Fibroblast of the aortic adventitia (primary cell): ENCODE data around the gene RNF11. TPM values are rescaled to one million over a fixed set of nuclear protein-coding genes. Genes with fewer than 3 reads are reported as not detected.

ENCODE experiments used
- DNase-seq: peaks from one replicate; pipeline ENCODE4 v3.0.0-alpha.2; 2010; ENCODE audit warnings: low read depth
- H3K4me3 ChIP-seq: 2 replicates; pipeline ENCODE4 v1.5.1; 2011; ENCODE audit warnings: low read depth, mild to moderate bottlenecking, control low read depth, low read length, moderate library complexity
- total RNA-seq: library from RNA; depleted of rRNA; stranded (reverse); fragments of >200 nt; gene quantifications from 2 replicates; pipeline ENCODE4 v1.2.3, GENCODE V29; 2012; ENCODE audit warnings: low replicate concordance
- TF ChIP-seq, protein P1 (sequence below): IDR thresholded peaks from 2 replicates; pipeline ENCODE4 v1.5.1; 2011; ENCODE audit warnings: mild to moderate bottlenecking, low read length, control low read depth, inconsistent platforms; ENCODE audit not compliant: insufficient read depth

RNF11 gene
- total RNA-seq, 1 donor, result 112 TPM

DNA sequence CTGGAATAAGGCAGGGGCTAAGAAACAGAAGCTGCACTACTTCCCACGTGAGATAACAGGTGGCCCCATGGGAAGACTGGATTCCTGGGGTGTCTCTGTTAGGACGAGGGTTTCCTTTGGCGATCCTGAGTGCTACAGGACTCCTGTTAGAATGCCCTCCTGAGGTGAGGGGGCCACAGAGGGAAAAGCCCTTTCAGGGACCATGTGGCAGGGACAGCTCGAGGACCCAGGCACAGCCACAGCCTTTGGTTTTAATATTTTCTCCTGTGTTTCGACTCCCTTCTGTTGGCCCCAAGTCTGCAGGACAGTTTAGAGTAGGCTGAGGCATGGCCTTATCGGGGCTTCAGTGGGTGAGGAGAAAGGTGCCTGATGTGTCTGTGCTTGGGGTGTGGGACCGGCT is 81.7 kb downstream of the RNF11 start:
- H3K4me3 ChIP-seq, result no peak overlapping the region
- TF ChIP-seq, protein P1, sequence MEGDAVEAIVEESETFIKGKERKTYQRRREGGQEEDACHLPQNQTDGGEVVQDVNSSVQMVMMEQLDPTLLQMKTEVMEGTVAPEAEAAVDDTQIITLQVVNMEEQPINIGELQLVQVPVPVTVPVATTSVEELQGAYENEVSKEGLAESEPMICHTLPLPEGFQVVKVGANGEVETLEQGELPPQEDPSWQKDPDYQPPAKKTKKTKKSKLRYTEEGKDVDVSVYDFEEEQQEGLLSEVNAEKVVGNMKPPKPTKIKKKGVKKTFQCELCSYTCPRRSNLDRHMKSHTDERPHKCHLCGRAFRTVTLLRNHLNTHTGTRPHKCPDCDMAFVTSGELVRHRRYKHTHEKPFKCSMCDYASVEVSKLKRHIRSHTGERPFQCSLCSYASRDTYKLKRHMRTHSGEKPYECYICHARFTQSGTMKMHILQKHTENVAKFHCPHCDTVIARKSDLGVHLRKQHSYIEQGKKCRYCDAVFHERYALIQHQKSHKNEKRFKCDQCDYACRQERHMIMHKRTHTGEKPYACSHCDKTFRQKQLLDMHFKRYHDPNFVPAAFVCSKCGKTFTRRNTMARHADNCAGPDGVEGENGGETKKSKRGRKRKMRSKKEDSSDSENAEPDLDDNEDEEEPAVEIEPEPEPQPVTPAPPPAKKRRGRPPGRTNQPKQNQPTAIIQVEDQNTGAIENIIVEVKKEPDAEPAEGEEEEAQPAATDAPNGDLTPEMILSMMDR, result no peak
- no peak for DNase-seq

DNA sequence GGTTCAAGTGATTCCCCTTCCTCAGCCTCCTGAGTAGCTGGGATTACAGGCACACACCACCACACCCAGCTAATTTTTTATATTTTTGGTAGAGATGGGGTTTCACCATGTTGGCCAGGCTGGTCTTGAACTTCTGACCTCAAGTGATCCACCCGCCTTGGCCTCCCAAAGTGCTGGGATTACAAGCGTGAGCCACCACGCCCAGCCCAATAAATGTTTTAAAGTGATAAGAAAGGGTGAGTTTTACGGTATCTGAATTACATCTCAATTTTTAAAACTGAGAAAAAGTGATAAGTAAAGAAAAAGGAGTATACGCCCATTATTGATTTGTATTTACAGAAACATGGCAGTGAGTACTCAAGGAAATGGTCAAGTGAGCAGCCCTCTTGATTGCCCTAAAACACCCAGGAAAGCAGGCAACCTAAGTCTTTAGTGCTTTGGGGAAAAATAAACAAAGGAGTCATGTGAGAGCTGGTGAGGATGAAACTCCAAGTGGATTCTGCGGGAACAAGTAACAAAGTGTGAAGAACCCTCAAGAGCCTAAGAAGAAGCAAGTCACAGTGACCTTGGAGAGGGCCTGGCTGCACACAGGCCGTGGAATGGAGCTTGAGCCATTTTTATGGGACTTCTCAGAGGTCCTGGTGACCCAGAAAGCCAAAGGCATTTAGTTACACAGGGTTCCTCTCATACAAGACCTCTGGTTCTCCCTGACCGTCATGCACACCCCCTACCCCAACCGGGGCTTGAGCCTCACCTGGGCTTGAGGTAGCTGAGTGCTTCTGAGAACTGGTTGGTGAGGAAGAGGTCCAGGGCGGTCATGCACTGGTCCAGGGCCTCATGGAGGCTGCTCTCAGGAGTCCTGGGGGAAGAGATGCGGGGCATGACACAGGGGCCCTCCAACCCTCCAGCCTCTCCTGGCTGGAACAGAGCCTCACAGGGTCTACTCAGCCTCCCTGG is 85.2 kb downstream of the RNF11 start:
- TF ChIP-seq, protein P1, result no peak
- no peak overlapping the region for H3K4me3 ChIP-seq
- no peak for DNase-seq

DNA sequence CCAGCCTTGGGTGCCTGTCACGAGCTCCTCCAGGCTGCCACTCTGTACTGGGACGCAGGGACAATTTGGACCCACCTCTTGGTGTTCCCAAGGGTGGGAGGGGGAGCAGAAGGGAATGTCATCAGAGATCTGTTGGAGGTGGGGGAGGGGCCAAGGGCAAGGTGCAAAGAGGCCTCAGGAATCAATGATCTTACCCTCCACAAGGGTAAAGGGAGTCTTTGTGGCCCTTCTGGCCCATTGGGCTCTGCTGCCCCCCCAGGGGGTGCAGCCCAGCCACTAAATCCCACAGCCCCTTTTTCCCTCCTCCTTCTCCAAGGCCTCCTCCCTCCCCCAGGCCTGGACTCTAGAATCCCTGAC is 85.8 kb downstream of the RNF11 start:
- no peak for DNase-seq
- TF ChIP-seq, protein P1, result no peak
- no peak overlapping the region for H3K4me3 ChIP-seq

DNA sequence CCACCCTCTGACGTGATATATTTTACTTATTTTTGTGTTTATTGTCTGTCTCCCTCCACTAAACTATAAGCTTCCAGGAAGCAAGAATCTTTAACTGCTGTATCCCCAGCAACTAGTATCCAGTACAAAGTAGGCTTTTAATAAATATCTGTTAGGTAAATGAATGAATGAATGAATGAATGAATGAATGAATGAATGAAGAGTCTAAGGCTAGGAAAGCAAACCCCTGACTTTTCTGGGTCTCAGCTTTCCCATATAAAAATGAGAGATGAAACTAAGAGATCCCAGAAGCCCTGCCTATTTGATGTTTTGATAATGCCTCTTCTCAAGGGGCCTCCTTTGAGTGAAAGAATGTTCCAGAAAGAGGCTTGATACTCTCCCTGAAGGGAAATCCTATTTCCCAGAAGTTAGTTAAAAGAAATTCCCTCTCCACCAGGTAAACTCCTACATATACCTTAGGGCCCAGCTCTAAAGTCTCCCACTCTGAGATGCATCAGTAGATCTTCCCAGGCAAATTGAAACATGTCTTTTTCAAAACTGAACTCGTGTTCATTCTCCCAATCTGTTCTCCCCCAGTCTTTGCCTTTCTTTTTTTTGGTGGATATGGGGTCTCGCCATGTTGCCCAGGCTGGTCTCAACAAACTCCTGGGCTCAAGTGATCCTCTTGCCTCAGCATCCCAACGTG is 86.5 kb downstream of the RNF11 start:
- TF ChIP-seq, protein P1, result no peak
- no peak for DNase-seq
- H3K4me3 ChIP-seq, result no peak overlapping the region

Other genes with a start within 250 kb of the RNF11 start
- gene C1orf185, start 134.0 kb upstream of the RNF11 start, total RNA-seq, result not detected in 2 replicates
- gene TTC39A, start 94.3 kb downstream of the RNF11 start, total RNA-seq, result 0.25 and 2.0 TPM in 2 replicates